OCI-LY7 (cell line): Measurements from ENCODE around the gene TCF23. TPM values are rescaled to one million over a fixed set of nuclear protein-coding genes. Genes with fewer than 3 reads are reported as not detected.

Experiments used
- BruUV-seq: library from RNA; stranded (reverse); fragments of 400-500 nt; replicated peaks from 2 replicates; lab custom pipeline; 2021; lab: Mats Ljungman, UMichigan
- CTCF ChIA-PET: fragments of 300-600 bp; sonication (Branson Sonifier 250); formaldehyde crosslinking; loops from one replicate; lab custom pipeline; 2022; ENCODE audit warnings: antibody characterized with exemption; ENCODE audit not compliant: unreplicated experiment; lab: Charles Lee
- POLR2A ChIA-PET: fragments of 300-600 bp; sonication (Branson Sonifier 250); formaldehyde crosslinking; loops from one replicate; lab custom pipeline; 2022; ENCODE audit warnings: antibody characterized with exemption; lab: Charles Lee
- DNase-seq: peaks from one replicate; pipeline ENCODE4 v3.0.0-alpha.2; 2015; ENCODE audit warnings: low spot score
- H2AFZ ChIP-seq: fragments of 200-600 bp; sonication (generic), shearing (Covaris generic); 2 replicates; pipeline ENCODE4 v1.6.1; 2014; ENCODE audit warnings: mild to moderate bottlenecking, antibody characterized with exemption, low read length, moderate library complexity
- H3K27ac ChIP-seq: fragments of 200-600 bp; sonication (generic); 2 replicates; pipeline ENCODE4 v1.5.1; 2014; ENCODE audit warnings: mixed run types, low read depth, mild to moderate bottlenecking, moderate library complexity, low read length, inconsistent platforms; ENCODE audit not compliant: poor library complexity, severe bottlenecking
- H3K36me3 ChIP-seq: fragments of 200-600 bp; sonication (generic); 2 replicates; pipeline ENCODE4 v1.6.1; 2014; ENCODE audit warnings: mild to moderate bottlenecking, antibody characterized with exemption, low read length, moderate library complexity, mixed read lengths; ENCODE audit not compliant: insufficient read depth
- H3K4me1 ChIP-seq: fragments of 200-600 bp; sonication (generic); 2 replicates; pipeline ENCODE4 v1.5.1; 2014; ENCODE audit warnings: mild to moderate bottlenecking, low read length; ENCODE audit not compliant: insufficient read depth, poor library complexity, severe bottlenecking
- H3K4me2 ChIP-seq: fragments of 200-600 bp; sonication (generic); 2 replicates; pipeline ENCODE4 v1.6.1; 2014; ENCODE audit warnings: mild to moderate bottlenecking, low read length
- H3K4me3 ChIP-seq: fragments of 200-600 bp; sonication (generic); 2 replicates; pipeline ENCODE4 v1.5.1; 2014; ENCODE audit warnings: mild to moderate bottlenecking, low read depth, low read length; ENCODE audit not compliant: poor library complexity, severe bottlenecking
- H3K79me2 ChIP-seq: fragments of 200-600 bp; sonication (generic); 2 replicates; pipeline ENCODE4 v1.6.1; 2016; ENCODE audit warnings: low read depth, mild to moderate bottlenecking, low read length, moderate library complexity, mixed read lengths; ENCODE audit not compliant: insufficient read depth
- H3K9me2 ChIP-seq: fragments of 200-600 bp; sonication (generic); 2 replicates; pipeline ENCODE4 v1.6.1; 2016; ENCODE audit warnings: mild to moderate bottlenecking, low read length, mixed read lengths; ENCODE audit not compliant: insufficient read depth
- H3K9me3 ChIP-seq: fragments of 200-600 bp; sonication (generic); 2 replicates; pipeline ENCODE4 v1.6.1; 2014; ENCODE audit warnings: mild to moderate bottlenecking, mixed run types, low read length, mixed read lengths
- H4K20me1 ChIP-seq: fragments of 200-600 bp; sonication (generic); 2 replicates; pipeline ENCODE4 v1.6.1; 2014; ENCODE audit warnings: mild to moderate bottlenecking, antibody characterized with exemption, low read length, moderate library complexity, mixed read lengths; ENCODE audit not compliant: insufficient read depth
- EZH2phosphoT487 ChIP-seq: fragments of 200-600 bp; sonication (generic); IDR thresholded peaks from 2 replicates; pipeline ENCODE4 v1.6.1; 2018; ENCODE audit warnings: low read depth, borderline replicate concordance, mild to moderate bottlenecking, mixed run types, antibody characterized with exemption, low read length, moderate library complexity, mixed read lengths
- intact Hi-C: fragments of 100-400 bp; cut with micrococcal nuclease; formaldehyde crosslinking; loops from one replicate; pipeline ENCODE4 v1.10.0; 2022; ENCODE audit not compliant: unreplicated experiment
- total RNA-seq, 2 experiments: library from RNA; depleted of rRNA in 1 of 2; stranded (reverse); fragments of >200 nt in 1 of 2; shearing (Covaris generic) in 1 of 2; gene quantifications; 2 replicates each; pipeline ENCODE4 v1.2.3, GENCODE V29; 2014 to 2022
- TF ChIP-seq, protein P1 (sequence below): fragments of 200-600 bp; sonication (generic); conservative IDR thresholded peaks from 2 replicates; pipeline ENCODE4 v1.5.1; 2014; ENCODE audit warnings: mild to moderate bottlenecking, antibody characterized with exemption, low read length, moderate library complexity, mixed read lengths

The TCF23 gene
- total RNA-seq, 2 experiments from 2014 or later, result 0.25 TPM; not detected in 1

GRCh38 chr2:27189989-27190388, 41.2 kb downstream of the TCF23 start:
- Histone ChIP-seq H3K36me3 (no peaks in the 10 kb centered on the region), H3K4me1 (peaks cover 61% of the 10 kb centered on the region), H3K9me3 (no peaks in the 10 kb centered on the region), H4K20me1 (no peaks in the 10 kb centered on the region), H3K4me3 (no peak overlapping the region), H3K4me2 (no peak overlapping the region), H3K79me2 (no peaks in the 10 kb centered on the region), H3K27ac (no peak overlapping the region), H2AFZ (no peak overlapping the region), H3K9me2 (no peaks in the 10 kb centered on the region)
- TF ChIP-seq, protein P1, sequence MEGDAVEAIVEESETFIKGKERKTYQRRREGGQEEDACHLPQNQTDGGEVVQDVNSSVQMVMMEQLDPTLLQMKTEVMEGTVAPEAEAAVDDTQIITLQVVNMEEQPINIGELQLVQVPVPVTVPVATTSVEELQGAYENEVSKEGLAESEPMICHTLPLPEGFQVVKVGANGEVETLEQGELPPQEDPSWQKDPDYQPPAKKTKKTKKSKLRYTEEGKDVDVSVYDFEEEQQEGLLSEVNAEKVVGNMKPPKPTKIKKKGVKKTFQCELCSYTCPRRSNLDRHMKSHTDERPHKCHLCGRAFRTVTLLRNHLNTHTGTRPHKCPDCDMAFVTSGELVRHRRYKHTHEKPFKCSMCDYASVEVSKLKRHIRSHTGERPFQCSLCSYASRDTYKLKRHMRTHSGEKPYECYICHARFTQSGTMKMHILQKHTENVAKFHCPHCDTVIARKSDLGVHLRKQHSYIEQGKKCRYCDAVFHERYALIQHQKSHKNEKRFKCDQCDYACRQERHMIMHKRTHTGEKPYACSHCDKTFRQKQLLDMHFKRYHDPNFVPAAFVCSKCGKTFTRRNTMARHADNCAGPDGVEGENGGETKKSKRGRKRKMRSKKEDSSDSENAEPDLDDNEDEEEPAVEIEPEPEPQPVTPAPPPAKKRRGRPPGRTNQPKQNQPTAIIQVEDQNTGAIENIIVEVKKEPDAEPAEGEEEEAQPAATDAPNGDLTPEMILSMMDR, result no peak
- TF ChIP-seq EZH2phosphoT487, result no peak
- ChIA-PET CTCF (no interaction called here), POLR2A (interaction anchor here (0.6 kb wide), 1 partner anchor 65 kb away, joined by 3 read pairs; no protein-coding TSS in a partner anchor)
- intact Hi-C loops, result loop anchor here (5.0 kb wide), 2 partner anchors 102 to 138 kb away; partner anchors contain the start of gene AGBL5
- BruUV-seq, result no TSS peak
- DNase-seq, result no peak

- ChIA-PET CTCF (interaction anchor here (1.1 to 1.4 kb wide), 3 partner anchors 11 to 58 kb away, joined by 3 to 18 read pairs (median 4); no protein-coding TSS in a partner anchor), POLR2A (interaction anchor here (1.1 to 1.4 kb wide), 4 partner anchors 22 to 102 kb away, joined by 5 to 9 read pairs (median 7); partner anchors contain the start of gene PREB)
- H3K9me2 ChIP-seq, result no peaks in the 10 kb centered on the region
- TF ChIP-seq EZH2phosphoT487, result no peak
- TF ChIP-seq, protein P1, result peak; percentile 97
- no TSS peak for BruUV-seq
- H2AFZ ChIP-seq, result peak overlapping the region; percentile 71
- H3K4me1 ChIP-seq, result peaks cover 56% of the 10 kb centered on the region
- H3K9me3 ChIP-seq, result no peaks in the 10 kb centered on the region
- no peaks in the 10 kb centered on the region for H3K36me3 ChIP-seq
- H4K20me1 ChIP-seq, result no peaks in the 10 kb centered on the region
- intact Hi-C loops, result loop anchor here (1.0 to 5.0 kb wide), 5 partner anchors 21 to 139 kb away; partner anchors contain the start of genes AGBL5 and PREB
- H3K4me3 ChIP-seq, result no peak overlapping the region
- peak overlapping the region; percentile 32 for H3K27ac ChIP-seq
- DNase-seq, result peak; percentile 89
- H3K4me2 ChIP-seq, result peak overlapping the region; percentile 11; the same call in 1 of the 2 replicates
- H3K79me2 ChIP-seq, result no peaks in the 10 kb centered on the region
Observed at GRCh38 chr2:27191070-27191829, 42.4 kb downstream of the TCF23 start.
